GM19023 (cell line): ENCODE data around the gene PVALEF.

Experiments
- ATAC-seq: cut with Tn5 transposase; IDR thresholded peaks from one replicate; pipeline ENCODE4 v1.9.1; 2021; ENCODE audit warnings: mild to moderate bottlenecking, moderate library complexity; ENCODE audit not compliant: unreplicated experiment

The PVALEF gene

GRCh38 chr17:81161536-81161935 lies 3.8 kb upstream of the PVALEF start:
- ATAC-seq = no peak

- ATAC-seq = no peak
Measured at GRCh38 chr17:81161972-81162371, 3.3 kb upstream of the PVALEF start.

- ATAC-seq = no peak
Measured at GRCh38 chr17:81162491-81162890, 2.8 kb upstream of the PVALEF start.

GRCh38 chr17:81163051-81163695 lies 2.1 kb upstream of the PVALEF start:
- no peak for ATAC-seq

- ATAC-seq = no peak
Measured at GRCh38 chr17:81163703-81164370, 1.5 kb upstream of the PVALEF start.

- ATAC-seq = no peak
Measured at GRCh38 chr17:81164371-81165245, 699 bp upstream of the PVALEF start.

GRCh38 chr17:81166033-81166492 lies 756 bp downstream of the PVALEF start, which contains the start of gene AATK:
Gene AATK, minus strand, starts transcription at chr17:81166221. Its CDS starts 229 bp downstream, at chr17:81165992.
- ATAC-seq = no peak

- no peak for ATAC-seq
Measured at GRCh38 chr17:81167194-81167524, 1.9 kb downstream of the PVALEF start.

- no peak for ATAC-seq
Measured at GRCh38 chr17:81167638-81168037, 2.3 kb downstream of the PVALEF start.

GRCh38 chr17:81169870-81170309 lies 4.6 kb downstream of the PVALEF start:
- no peak for ATAC-seq

GRCh38 chr17:81170727-81171494 lies 5.6 kb downstream of the PVALEF start:
- no peak for ATAC-seq

- ATAC-seq = no peak
Measured at GRCh38 chr17:81171941-81172340, 6.6 kb downstream of the PVALEF start.

- ATAC-seq = no peak
Measured at GRCh38 chr17:81173052-81173761, 7.9 kb downstream of the PVALEF start.

- no peak for ATAC-seq
Measured at GRCh38 chr17:81173762-81174155, 8.5 kb downstream of the PVALEF start.

GRCh38 chr17:81176666-81177065 lies 11.4 kb downstream of the PVALEF start:
- ATAC-seq = no peak

- ATAC-seq = no peak
Measured at GRCh38 chr17:81178136-81179091, 13.1 kb downstream of the PVALEF start.

- ATAC-seq = no peak
Measured at GRCh38 chr17:81179220-81179619, 13.9 kb downstream of the PVALEF start.

GRCh38 chr17:81179861-81180260 lies 14.6 kb downstream of the PVALEF start:
- ATAC-seq = no peak
